Measurements from ENCODE around the gene DMBT1.

DNA sequence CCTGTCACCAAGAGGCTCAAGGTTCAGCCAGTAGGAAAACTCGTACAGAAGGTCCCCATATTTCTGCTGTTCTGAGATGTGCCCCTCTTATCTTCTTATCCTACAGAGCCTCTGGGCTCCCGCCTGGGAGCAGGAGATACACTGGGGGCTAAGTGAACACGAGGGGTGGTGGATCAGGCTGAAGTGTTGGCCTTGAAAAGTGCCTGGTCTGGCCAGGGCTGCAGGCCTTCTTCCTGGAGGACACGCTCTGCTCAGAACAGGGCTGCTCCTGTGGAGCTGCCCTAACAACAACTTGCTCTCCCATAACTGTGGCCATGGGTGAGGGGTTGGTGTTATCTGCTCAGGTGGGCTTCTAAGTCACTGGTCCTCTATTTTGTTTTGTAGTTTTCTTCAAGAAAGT is 105.4 kb downstream of the DMBT1 start:
- no peak for TF ChIP-seq CTCF (IDR thresholded peaks at IDR 0.05)
- no peak for TF ChIP-seq POLR2A (IDR thresholded peaks at IDR 0.05)
